Ishikawa (cell line): ENCODE measurements around the gene FAM47B.
A peak's percentile ranks its signal among the peaks of the same experiment; 100 is the strongest.

Experiments used
- CEBPB ChIP-seq: IDR thresholded peaks from 2 replicates; pipeline ENCODE4 v1.6.1; 2012
- CREB1 ChIP-seq: IDR thresholded peaks from 2 replicates; pipeline ENCODE4 v1.6.1; 2012; ENCODE audit warnings: low read depth
- EGR1 ChIP-seq: IDR thresholded peaks from 2 replicates; pipeline ENCODE4 v1.6.1; 2012
- EP300 ChIP-seq: IDR thresholded peaks from 2 replicates; pipeline ENCODE4 v1.6.1; 2012; ENCODE audit warnings: borderline replicate concordance
- FOXM1 ChIP-seq: IDR thresholded peaks from 2 replicates; pipeline ENCODE4 v1.6.1; 2012; ENCODE audit warnings: low read depth, borderline replicate concordance
- MAX ChIP-seq: IDR thresholded peaks from 2 replicates; pipeline ENCODE4 v1.6.1; 2012
- NFIC ChIP-seq: IDR thresholded peaks from 2 replicates; pipeline ENCODE4 v1.6.1; 2012
- RAD21 ChIP-seq: IDR thresholded peaks from 2 replicates; pipeline ENCODE4 v1.6.1; 2012; ENCODE audit warnings: low read depth
- REST ChIP-seq: IDR thresholded peaks from 2 replicates; pipeline ENCODE4 v1.6.1; 2012; ENCODE audit warnings: low read depth, mild to moderate bottlenecking
- TAF1 ChIP-seq: IDR thresholded peaks from 2 replicates; pipeline ENCODE4 v1.6.1; 2012; ENCODE audit warnings: low read depth, mild to moderate bottlenecking
- TCF12 ChIP-seq: IDR thresholded peaks from 2 replicates; pipeline ENCODE4 v1.6.1; 2012; ENCODE audit warnings: low read depth
- TEAD4 ChIP-seq: IDR thresholded peaks from 2 replicates; pipeline ENCODE4 v1.6.1; 2012
- YY1 ChIP-seq: IDR thresholded peaks from 2 replicates; pipeline ENCODE4 v1.6.1; 2012; ENCODE audit warnings: low read depth
- ZBTB7A ChIP-seq: IDR thresholded peaks from 2 replicates; pipeline ENCODE4 v1.6.1; 2012; ENCODE audit warnings: low read depth
- TF ChIP-seq, protein P1 (sequence below): IDR thresholded peaks from 2 replicates; pipeline ENCODE4 v1.6.1; 2012

The FAM47B gene

DNA sequence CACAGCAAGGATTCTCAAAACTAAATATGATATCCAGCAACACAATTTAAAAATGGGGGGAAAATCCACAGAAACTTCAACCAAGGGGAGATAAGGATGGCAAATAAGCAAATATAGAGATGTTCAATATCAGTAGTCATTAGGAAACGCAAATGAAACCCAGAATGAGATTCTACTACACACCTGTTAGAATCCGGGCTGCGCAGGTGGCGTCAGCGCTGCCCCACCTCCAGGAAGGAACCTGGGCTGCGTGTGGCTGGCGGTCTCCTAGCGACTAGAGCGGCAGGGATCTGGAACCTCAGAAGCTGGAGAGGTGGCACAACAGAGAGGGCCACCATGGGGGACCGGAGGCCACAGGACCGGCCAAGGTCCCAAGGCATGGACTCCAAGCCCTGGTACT is at the start of gene FAM47B:
TSS of gene FAM47B (plus strand) at position 301 of the 400 bp plus-strand sequence. CDS start at position 337, 36 bp downstream.
- TF ChIP-seq TAF1, result no peak
- TF ChIP-seq EGR1, result no peak
- TF ChIP-seq RAD21, result no peak
- no peak for TF ChIP-seq REST
- no peak for TF ChIP-seq CEBPB
- TF ChIP-seq ZBTB7A, result no peak
- TF ChIP-seq, protein P1, sequence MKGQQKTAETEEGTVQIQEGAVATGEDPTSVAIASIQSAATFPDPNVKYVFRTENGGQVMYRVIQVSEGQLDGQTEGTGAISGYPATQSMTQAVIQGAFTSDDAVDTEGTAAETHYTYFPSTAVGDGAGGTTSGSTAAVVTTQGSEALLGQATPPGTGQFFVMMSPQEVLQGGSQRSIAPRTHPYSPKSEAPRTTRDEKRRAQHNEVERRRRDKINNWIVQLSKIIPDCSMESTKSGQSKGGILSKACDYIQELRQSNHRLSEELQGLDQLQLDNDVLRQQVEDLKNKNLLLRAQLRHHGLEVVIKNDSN, result no peak
- no peak for TF ChIP-seq TCF12
- no peak for TF ChIP-seq FOXM1
- no peak for TF ChIP-seq TEAD4
- no peak for TF ChIP-seq CREB1
- TF ChIP-seq NFIC, result no peak
- no peak for TF ChIP-seq EP300
- no peak for TF ChIP-seq MAX
- no peak for TF ChIP-seq YY1

- TF ChIP-seq CEBPB (no peak), TCF12 (no peak), RAD21 (peak; percentile 24)
These were observed 48.9 kb upstream of the FAM47B start for GRCh38 chrX:34893741-34894140.

GRCh38 chrX:34900691-34901090 is 41.9 kb upstream of the FAM47B start:
- no peak for TF ChIP-seq CEBPB
- TF ChIP-seq YY1, result no peak
- TF ChIP-seq NFIC, result no peak
- TF ChIP-seq MAX, result no peak
- TF ChIP-seq RAD21, result no peak
- no peak for TF ChIP-seq REST
- TF ChIP-seq EGR1, result no peak
- no peak for TF ChIP-seq CREB1
- TF ChIP-seq, protein P1, result no peak
- no peak for TF ChIP-seq EP300
- no peak for TF ChIP-seq FOXM1
- TF ChIP-seq ZBTB7A, result no peak
- no peak for TF ChIP-seq TEAD4
- no peak for TF ChIP-seq TCF12
- TF ChIP-seq TAF1, result no peak

DNA sequence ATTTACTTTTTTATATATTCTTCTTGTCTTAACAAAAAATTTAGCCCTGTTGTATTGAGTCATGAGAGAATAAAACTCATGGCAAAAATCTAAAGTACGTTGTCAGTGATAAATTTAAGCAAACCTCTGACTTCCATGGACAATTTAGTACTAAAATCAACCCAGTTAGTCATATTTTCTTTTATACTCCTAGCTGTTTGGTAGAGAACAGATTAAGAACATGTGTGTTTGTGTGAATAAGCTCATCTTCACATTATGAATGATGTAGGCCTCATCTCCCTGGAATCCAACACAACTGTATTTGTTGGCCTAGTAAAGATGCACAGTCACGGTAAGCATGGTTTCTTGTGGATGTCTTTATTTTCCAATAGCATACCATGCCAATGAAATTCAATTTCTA is 40.8 kb upstream of the FAM47B start:
- TF ChIP-seq CREB1 (no peak), TCF12 (no peak), CEBPB (no peak), MAX (no peak), TEAD4 (no peak)
- TF ChIP-seq, protein P1, result no peak

DNA sequence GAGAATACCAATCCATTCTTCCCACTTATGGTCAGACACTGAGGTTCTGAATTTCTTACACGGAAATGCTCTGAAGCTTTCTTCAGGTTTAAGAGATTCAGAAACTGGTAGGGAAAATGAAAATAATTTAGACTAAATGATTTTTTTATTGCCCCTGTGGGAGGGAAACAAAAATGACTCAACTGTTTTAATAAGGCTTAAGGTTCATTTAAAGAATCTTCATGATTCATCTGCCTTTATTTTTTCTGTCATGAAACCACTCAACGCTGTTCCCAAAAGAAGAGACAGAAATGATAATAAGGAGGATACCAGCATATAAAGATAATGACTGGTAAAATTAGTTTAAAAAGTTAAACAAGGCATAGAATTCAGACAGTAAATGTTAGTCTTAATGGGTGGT is 39.3 kb upstream of the FAM47B start:
- no peak for TF ChIP-seq YY1
- no peak for TF ChIP-seq NFIC
- TF ChIP-seq CEBPB, result no peak
- TF ChIP-seq ZBTB7A, result no peak
- no peak for TF ChIP-seq TEAD4
- no peak for TF ChIP-seq MAX
- no peak for TF ChIP-seq RAD21

- TF ChIP-seq MAX (no peak), TEAD4 (no peak)
These were observed 33.4 kb upstream of the FAM47B start for GRCh38 chrX:34909151-34909550.
